ENCODE measurements around the gene HMCN2. TPM values are rescaled to one million over a fixed set of nuclear protein-coding genes. Genes with fewer than 3 reads are reported as not detected.

The HMCN2 gene
- total RNA-seq, 1 experiment from 2014 or later = 8.6 TPM

DNA sequence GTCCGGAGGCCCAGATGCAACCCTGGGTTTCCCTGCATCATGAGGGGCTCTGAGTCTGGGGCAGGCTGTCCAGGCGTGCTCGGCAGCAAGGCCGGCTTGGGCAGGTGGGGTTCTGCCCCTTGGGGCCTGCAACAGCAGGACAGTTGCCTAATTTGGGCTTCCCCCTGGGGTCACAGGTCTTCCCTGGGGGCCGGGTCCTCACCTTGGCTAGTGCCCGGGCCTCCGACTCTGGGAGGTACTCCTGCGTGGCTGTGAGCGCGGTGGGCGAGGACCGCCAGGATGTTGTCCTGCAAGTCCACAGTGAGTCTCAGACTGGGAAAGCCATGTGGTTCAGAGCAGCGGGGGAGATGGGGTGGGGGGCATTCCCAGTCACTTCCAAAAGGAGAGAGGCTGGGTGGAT is 97.1 kb downstream of the HMCN2 start:
- Histone ChIP-seq H3K23me2 (ENCODE audit: insufficient read length, low read depth, low read length, poor library complexity, severe bottlenecking) (no peaks in the 10 kb centered on the region), H3K9me3 (ENCODE audit: control insufficient read depth, low read depth, low read length) (no peaks in the 10 kb centered on the region), H3K27me3 (ENCODE audit: insufficient read depth, low read length) (no peaks in the 10 kb centered on the region), H4K5ac (ENCODE audit: insufficient read length, low read depth, low read length) (no peak overlapping the region), H2BK12ac (ENCODE audit: insufficient read length, low read depth, low read length) (no peak overlapping the region), H4K91ac (ENCODE audit: insufficient read length, low read depth, low read length) (no peak overlapping the region), H2AFZ (ENCODE audit: low read length) (no peak overlapping the region), H3K4me2 (ENCODE audit: insufficient read depth, insufficient read length, low read length) (no peak overlapping the region), H3K4ac (ENCODE audit: low read depth, low read length) (no peak overlapping the region), H2BK120ac (ENCODE audit: low read depth, low read length, poor library complexity, severe bottlenecking) (no peak overlapping the region), H2BK15ac (ENCODE audit: low read depth, low read length) (no peak overlapping the region), H3K4me1 (ENCODE audit: insufficient read depth, low read length) (no peaks in the 10 kb centered on the region), H3K56ac (ENCODE audit: insufficient read length, low read depth, low read length) (no peak overlapping the region), H3K9ac (ENCODE audit: extremely low read depth, insufficient read length, low read length) (no peak overlapping the region), H3K79me2 (ENCODE audit: insufficient read depth, low read length) (no peaks in the 10 kb centered on the region), H3K23ac (ENCODE audit: insufficient read length, low read depth, low read length) (no peak overlapping the region), H2AK5ac (ENCODE audit: insufficient read length, low read length) (no peak overlapping the region), H3K14ac (ENCODE audit: insufficient read depth, low read length) (no peak overlapping the region; the same call in 1 of the 2 replicates), H4K20me1 (ENCODE audit: control insufficient read depth, insufficient read depth, insufficient read length) (peaks cover 2% of the 10 kb centered on the region), H3K79me1 (ENCODE audit: insufficient read depth, low read depth, low read length, poor library complexity, severe bottlenecking) (no peaks in the 10 kb centered on the region), H2BK5ac (ENCODE audit: insufficient read length, low read length) (no peak overlapping the region), H3K27ac (ENCODE audit: insufficient read length, low read depth, low read length) (no peak overlapping the region), H2BK20ac (ENCODE audit: low read depth, low read length, poor library complexity, severe bottlenecking) (no peak overlapping the region), H3T11ph (ENCODE audit: low read length) (no peak overlapping the region), H3K18ac (ENCODE audit: insufficient read length, low read depth, low read length) (no peak overlapping the region), H4K8ac (replicated peaks; ENCODE audit: insufficient read length, low read depth, low read length) (no peak overlapping the region)
- H3K4me1 Mint-ChIP-seq = peaks cover 2 to 6% of the 10 kb centered on the region in 2 experiments; a peak in 2 of 4 replicates
- no peak overlapping the region for H3K4me3 Mint-ChIP-seq
- TF ChIP-seq, protein P1, sequence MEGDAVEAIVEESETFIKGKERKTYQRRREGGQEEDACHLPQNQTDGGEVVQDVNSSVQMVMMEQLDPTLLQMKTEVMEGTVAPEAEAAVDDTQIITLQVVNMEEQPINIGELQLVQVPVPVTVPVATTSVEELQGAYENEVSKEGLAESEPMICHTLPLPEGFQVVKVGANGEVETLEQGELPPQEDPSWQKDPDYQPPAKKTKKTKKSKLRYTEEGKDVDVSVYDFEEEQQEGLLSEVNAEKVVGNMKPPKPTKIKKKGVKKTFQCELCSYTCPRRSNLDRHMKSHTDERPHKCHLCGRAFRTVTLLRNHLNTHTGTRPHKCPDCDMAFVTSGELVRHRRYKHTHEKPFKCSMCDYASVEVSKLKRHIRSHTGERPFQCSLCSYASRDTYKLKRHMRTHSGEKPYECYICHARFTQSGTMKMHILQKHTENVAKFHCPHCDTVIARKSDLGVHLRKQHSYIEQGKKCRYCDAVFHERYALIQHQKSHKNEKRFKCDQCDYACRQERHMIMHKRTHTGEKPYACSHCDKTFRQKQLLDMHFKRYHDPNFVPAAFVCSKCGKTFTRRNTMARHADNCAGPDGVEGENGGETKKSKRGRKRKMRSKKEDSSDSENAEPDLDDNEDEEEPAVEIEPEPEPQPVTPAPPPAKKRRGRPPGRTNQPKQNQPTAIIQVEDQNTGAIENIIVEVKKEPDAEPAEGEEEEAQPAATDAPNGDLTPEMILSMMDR (conservative IDR thresholded peaks at IDR 0.05) = no peak
- H3K27me3 Mint-ChIP-seq (ENCODE audit: low read depth) = no peaks in the 10 kb centered on the region
- H3K36me3 Mint-ChIP-seq (ENCODE audit: insufficient read depth in 1 of 3, low read depth in 3 of 3) = peaks cover 7 to 28% (median 14%) of the 10 kb centered on the region in 3 experiments; a peak in 6 of 7 replicates
- H3K9me3 Mint-ChIP-seq = no peaks in the 10 kb centered on the region
- no peak for DNase-seq
- no CpG with 5 or more reads among the region's 13 CpGs for WGBS (ENCODE audit: extremely low coverage, insufficient read length, low lambda C conversion rate)
- no peak overlapping the region for H3K27ac Mint-ChIP-seq

All from H9 (cell line).